SK-N-DZ (cell line): ENCODE data around the gene TSPYL2. TPM values are rescaled to one million over a fixed set of nuclear protein-coding genes. Genes with fewer than 3 reads are reported as not detected.

Source experiments
- DNase-seq: peaks from one replicate; pipeline ENCODE4 v3.0.0-alpha.2; 2015; ENCODE audit warnings: low spot score
- polyA plus RNA-seq, 2 experiments: library from polyadenylated mRNA; depleted of rRNA; stranded (reverse); fragments of >200 nt; gene quantifications; 2 replicates each; pipeline ENCODE4 v1.2.3, GENCODE V29; 2014

TSPYL2 gene
- 19.2 and 19.4 TPM in 2 replicates for polyA plus RNA-seq (2014; cell fraction: cytosol; rRNA removed)
- polyA plus RNA-seq (2014; cell fraction: nucleus; rRNA removed), result 75.4 and 87.7 TPM in 2 replicates

DNA sequence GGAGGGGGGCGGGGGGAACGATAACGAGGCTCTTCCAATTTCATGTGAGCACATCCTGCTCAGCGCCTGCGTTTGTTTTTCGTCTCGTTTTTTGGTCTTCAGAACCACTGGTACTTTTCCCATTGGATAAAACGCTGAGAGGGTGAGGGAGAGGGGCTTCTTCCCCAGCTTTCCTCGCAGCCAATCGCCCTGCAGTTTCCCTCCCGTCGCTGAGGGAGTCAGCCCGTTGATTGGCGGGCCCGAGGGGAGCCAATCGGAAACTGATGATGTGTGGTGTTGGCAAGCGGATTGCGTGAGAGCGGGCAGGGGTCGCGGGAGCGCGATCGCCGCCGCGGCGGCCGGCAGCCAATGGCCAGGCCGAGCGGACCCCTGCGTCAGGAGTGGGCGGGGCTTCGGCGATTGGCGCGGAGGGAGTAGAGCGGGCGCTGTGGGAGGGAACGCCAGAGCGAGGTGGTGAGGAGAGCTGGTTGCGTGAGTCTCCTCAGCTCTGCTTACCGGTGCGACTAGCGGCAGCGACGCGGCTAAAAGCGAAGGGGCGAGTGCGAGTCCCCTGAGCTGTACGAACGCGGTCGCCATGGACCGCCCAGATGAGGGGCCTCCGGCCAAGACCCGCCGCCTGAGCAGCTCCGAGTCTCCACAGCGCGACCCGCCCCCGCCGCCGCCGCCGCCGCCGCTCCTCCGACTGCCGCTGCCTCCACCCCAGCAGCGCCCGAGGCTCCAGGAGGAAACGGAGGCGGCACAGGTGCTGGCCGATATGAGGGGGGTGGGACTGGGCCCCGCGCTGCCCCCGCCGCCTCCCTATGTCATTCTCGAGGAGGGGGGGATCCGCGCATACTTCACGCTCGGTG is at the start of gene TSPYL2:
TSPYL2 (plus strand) TSS at position 443 of the 848 bp plus-strand sequence; CDS start at position 575, 132 bp downstream.
- DNase-seq, result peak; percentile 96

DNA sequence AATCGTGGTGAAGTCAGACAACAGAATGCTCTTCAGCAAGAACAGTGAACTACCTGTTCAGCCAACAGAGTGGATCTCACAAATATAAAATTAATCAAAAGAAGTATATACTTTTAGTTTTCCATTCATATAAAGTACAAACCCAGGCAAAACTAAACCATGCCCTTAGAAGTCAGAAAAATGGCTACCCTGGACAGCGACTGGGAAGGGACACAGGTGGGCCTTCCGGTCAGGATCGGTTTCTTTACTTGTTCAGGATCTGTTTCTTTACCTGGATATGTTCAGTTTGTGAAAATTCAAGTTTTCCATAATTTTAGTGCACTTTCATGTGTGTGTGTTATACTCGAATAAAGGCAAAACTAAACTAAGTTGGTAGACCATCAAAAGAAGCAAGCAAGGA is 46.0 kb upstream of the TSPYL2 start:
- DNase-seq, result no peak

DNA sequence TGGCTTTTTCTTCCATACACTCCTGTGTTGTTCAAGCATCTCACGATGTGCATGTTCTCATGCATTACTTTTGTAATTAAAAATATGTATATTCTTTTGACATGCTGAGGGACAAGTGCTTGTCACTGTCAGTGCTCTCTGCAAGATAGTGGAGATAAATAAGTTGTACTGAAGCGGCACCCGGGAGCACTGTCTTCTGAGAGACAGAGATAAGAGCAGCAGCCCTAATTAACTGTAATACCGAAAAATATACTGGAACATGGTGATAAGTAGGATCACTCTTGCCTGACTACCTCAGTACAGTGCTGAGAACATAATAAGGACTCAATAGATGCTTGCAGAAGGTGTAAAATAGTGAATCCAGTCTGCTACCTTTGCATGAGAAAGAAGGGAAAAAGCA is 42.9 kb upstream of the TSPYL2 start:
- no peak for DNase-seq

DNA sequence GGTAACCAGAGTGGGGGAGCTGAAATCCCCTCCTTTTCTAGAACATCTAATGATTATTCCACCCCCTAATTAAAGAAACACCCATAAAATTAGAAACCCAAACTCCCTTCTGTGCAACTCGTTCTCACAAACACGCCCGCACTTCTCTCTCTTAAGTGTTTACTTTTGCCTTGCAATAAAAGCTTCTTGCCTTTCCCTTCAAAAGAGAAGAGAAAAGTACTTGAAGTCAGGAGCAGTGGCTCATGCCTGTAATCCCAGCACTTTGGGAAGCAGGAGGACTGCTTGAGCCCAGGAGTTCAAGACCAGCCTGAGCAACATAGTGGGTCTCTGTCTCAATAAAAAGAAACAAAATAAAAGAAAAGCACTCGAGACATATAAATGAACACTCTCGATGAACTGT is 37.2 kb upstream of the TSPYL2 start:
- DNase-seq, result no peak

DNA sequence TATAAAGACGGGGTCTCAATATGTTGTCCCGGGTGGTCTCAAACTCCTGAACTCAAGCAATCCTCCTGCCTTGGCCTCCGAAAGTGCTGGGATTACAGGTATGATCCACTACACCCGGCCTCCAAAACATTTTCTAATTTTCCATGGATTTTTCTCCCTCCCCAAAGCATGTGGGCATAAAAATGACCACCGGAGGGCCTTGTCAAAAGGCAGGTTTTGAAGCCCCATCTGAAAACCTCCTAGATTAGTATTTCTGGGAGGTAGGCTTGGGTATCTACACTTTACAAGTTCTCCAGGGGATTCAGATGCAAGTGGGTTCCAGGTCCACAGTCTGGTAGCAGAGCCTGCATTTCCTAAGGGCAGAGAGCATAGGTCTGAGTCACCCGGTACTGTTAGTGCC is 34.9 kb upstream of the TSPYL2 start:
- DNase-seq, result peak; percentile 29

DNA sequence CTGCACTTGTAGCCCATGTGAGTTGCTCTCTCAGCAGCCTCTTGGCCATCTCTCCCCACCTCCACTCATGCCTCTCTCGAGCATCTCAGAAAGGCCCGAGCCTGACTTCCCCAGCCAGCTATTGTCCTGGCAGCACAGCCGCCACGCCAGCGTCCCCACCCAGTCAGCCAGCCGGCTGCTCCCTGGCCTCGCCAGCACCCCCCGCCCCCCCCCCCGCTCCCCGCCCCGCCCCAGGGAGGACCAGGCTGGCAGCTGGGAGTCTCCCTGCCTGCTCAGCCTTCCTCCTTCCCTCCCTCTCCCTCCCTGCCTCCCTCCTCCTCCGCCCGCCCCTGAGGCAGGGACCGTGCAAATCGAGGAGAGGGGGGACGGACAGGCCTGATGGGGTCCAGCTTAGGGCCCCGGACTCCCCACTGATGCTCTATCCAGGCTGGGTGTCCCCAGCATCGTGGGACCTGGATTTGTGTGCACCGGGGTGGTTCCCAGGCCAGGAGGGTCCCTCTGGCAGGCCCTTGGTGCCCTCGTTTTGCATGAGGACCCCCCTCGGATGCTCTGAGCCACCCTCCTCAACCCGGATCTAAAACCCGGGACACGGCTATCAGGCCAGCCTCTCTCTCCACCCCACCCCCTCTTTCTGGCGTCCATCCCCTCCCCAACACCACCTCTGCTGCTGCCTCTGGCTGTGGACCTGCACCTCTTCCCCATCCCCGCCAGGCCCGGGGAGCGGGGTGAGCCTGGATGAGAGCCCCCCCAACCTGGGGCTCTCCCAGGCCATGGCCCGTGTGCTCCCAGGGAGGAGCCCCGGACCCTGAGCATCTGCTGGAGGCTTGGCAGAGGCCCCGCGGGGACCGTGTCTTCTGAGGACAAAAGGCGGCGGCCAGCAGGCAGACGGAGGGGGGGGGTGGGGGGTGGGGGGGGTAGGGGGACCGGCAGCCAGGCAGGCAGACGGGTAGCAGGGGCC is 33.7 kb upstream of the TSPYL2 start, which contains the start of gene GPR173:
GPR173 (plus strand) TSS at position 621 of the 958 bp plus-strand sequence. CDS start 27,833 bp downstream, outside the sequence.
- DNase-seq, result peak; percentile 87

DNA sequence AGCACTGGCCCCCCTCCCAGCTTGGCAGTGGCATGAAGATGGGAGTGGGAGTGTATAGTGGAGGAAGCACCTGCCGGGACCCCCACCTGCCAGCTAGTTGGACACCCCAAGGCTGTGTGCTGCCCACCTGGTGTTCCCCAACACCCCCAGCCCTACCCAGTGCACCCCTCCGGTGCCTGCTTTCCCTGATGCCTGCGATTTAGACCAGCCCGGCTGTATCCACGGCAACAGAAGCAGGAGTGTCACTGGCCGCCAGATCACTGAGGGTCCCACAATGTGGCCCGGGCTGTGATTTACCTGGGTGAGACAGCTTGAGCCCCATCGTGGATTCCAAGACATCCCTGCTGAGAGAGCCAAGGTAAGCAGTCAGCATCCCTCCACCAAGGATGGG is 33.0 kb upstream of the TSPYL2 start:
- DNase-seq, result no peak

DNA sequence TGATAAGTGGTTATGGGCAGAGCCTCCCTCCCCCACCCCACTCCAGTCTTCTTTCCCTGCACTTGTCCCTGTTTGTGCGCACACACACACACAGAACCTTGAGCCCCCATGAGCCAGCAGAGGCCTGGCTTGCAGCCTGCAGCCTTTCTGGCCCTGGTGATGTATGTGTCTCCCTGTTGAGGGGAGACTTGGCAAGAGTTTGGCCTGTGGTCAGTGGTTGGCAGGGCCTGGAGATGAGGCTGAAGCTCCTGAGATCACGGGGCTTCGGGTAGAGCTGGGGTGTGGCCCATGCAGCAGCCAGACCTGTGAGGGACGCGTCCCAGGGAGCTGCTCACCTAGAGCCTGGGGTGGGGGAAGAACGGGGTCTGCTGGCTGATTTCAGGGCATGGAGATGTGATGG is 31.3 kb upstream of the TSPYL2 start:
- DNase-seq, result no peak

DNA sequence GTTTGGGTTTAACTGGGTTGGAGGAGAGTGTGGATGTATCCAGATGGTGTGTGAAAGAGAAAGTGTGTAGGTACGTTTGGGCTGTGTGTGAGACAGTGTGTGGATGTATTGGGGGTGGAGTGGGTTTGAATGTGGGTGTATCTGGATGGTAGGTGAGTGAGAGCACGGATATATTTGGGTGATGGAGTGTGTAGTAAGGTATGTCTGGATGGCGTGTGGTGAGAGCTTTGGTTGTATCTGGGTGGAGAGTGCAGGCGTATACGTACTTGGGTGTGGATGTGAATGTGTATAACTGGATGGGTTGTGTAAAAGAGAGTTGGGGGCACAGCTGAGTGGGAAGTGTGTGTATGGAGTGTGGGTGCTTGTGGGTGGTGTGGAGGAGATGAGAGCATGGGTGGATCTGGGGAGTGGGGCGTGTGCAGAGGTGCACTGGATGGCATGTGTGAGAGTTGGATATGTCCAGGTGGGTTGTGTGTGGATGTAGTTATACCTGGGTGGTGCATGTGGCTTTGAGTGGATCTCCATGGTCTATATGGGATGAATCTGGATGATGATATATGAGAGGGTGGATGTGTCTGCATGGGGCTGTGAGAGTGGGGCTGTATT is 26.8 kb upstream of the TSPYL2 start:
- no peak for DNase-seq

DNA sequence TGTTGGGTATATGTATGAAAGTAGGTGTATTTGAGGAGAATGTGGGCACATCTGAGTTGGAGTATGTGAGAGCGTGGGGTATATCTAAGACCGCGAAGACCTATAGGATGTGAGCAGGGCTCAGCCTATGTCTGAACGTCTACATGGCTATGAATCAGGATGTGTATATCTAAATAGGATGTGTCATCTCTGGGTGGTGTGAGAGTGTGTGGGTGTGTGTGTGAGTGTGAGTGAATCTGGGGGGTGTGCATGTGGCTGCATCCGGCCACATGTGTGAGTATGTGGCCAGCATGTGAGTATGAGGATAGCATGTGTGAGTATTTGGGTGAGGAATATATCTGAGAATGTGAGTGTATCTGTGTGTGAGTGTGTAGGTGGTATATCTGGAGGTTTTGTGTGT is 25.9 kb upstream of the TSPYL2 start:
- DNase-seq, result no peak

DNA sequence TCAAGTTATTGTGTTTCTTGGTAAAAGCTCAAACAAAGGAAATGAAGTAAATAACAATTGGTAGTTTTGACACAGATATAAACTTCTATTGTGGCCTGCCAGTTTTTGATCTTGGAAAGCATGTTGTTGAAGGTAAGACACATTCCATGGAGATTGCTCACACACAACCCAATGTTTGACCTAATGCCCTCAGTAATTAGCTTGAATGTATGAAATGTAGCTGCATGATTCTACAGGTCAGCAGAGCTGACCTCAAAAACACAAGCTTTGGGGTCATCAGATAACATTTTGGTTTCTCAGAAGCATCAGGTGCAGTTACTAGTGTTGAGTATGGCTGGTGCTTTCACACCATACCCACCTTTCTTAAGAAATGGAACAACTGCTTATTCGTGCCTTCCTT is 17.1 kb upstream of the TSPYL2 start:
- no peak for DNase-seq

DNA sequence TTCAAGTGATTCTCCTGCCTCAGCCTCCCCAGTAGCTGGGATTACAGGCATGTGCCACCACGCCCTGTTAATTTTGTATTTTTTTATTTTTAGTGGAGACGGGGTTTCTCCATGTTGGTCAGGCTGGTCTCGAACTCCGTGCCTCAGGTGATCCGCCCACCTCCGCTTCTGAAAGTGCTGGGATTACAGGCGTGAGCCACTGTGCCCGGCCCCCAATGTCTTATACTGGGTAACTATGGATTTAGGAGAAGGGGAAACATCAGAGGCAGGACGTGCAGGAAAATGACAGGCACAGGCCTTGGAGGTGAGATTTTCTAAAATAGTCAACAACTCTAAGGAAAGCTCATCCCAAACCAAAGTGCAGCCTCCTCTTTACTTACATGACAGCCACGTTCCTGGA is 11.1 kb upstream of the TSPYL2 start:
- DNase-seq, result no peak

DNA sequence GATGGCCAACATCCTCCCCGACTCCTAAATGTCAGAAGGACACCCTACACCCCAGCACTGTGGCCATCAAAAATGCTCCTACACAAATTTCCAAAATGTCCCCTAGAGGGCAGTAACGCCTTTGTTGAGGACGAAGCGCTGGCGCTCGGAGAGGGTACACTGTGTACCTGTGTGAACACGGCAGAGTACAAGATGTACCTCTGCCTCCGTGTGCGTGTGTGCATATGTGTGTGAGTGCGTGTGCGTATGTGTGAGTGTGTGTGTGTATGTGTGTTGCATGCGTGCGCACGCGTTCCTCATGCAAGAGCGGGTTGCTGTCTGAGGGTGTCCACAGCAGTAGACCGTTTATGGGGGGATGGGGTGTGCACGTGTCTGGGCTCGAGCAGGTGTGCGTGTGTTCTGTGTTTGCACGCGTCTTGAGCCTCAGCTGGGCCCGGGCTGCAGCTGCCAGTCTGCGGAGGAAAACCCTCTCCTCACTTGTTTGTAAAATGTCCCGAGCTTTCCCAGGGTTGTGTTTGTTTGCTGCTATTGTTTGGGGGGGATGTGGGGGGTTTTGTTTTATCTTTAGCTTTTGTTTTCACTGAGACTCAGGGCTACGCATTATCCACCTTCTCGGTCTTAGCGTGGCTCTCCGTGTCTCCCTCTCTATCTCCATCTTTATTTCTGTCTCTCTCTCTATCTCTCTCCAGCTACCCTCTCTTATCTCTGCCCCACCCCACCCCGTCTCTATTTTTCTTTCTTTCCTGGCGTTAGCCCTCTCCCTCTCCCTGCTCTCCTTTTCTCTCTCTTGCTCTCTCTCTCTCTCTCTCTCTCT is 10.4 kb upstream of the TSPYL2 start:
- DNase-seq, result peak; percentile 67

DNA sequence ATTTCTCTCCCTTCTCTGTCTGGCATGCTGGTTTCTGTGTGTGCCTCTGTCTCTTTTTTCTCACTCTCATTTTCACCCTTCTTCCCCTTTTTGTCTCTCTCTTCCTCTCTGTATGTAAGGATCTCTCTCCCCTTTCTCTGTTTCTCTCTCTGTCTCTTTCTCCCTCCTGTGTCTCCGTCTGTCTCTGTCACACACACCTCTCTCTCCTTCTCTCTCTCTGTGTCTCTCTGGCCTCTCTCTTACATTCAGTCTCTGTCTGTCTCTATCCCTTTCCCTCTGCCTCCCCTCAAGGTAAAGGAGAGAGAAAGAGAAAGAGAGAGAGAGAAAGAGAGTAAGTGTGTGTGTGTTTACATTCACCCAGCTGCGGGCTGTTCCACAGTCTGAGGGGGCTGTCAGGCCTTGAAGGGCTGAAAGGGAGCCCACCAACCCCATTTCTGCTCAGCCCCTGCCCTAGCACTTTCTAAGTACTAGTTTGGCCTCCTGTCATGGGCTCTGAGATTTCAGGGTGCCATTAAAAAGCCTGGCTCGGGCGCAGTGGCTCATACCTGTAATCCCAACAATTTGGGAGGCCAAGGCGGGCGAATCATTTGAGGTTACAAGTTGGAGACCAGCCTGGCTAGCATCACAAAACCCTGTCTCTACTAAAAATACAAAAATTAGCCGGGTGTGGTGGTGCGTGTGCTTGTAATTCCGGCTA is 9.6 kb upstream of the TSPYL2 start:
- no peak for DNase-seq

DNA sequence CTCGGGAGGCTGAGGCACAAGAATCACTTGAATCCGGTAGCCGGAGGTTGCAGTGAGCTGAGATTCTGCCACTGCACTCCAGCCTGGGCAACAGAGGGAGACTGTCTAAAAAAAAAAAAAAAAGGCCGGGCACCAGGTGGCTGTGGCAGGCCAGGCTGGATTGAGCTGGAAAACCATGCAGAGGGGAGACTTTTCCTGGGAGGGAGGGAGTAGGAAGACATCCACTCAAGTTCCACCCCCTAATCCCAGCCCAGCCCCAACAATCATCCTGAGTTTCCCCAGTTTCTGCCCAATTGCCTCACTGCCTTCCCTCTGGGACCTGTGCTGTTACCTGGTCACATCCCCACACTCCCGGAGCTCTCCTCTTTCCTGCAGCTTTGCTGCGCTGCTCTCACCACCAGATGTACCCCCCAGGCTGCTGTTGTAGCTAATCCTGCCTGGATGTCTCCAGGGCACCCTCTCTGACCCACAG is 9.0 kb upstream of the TSPYL2 start:
- DNase-seq, result peak; percentile 35

DNA sequence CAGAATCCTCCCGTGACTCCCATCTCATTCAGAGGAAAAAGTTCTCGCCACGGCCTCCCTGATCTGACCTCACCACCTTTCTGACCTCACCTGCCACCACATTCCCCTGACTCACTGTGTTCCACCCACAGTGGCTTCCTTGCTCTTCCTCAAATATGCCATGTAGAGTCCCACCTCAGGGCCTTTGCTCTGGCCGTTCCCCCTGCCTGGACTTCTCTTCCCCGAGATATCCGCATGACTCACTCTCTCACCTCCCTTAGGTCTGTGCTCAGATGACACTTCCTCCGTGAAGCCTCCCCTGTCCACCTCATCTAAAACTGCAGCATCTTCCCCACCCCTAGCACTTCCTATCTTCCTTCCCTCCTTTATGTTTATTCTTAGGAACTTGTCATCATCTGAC is 7.2 kb upstream of the TSPYL2 start:
- DNase-seq, result no peak

DNA sequence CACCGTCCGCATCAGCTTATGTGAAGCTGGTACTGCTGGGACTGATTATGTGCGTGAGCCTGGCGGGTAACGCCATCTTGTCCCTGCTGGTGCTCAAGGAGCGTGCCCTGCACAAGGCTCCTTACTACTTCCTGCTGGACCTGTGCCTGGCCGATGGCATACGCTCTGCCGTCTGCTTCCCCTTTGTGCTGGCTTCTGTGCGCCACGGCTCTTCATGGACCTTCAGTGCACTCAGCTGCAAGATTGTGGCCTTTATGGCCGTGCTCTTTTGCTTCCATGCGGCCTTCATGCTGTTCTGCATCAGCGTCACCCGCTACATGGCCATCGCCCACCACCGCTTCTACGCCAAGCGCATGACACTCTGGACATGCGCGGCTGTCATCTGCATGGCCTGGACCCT is 5.5 kb upstream of the TSPYL2 start:
- DNase-seq, result no peak

DNA sequence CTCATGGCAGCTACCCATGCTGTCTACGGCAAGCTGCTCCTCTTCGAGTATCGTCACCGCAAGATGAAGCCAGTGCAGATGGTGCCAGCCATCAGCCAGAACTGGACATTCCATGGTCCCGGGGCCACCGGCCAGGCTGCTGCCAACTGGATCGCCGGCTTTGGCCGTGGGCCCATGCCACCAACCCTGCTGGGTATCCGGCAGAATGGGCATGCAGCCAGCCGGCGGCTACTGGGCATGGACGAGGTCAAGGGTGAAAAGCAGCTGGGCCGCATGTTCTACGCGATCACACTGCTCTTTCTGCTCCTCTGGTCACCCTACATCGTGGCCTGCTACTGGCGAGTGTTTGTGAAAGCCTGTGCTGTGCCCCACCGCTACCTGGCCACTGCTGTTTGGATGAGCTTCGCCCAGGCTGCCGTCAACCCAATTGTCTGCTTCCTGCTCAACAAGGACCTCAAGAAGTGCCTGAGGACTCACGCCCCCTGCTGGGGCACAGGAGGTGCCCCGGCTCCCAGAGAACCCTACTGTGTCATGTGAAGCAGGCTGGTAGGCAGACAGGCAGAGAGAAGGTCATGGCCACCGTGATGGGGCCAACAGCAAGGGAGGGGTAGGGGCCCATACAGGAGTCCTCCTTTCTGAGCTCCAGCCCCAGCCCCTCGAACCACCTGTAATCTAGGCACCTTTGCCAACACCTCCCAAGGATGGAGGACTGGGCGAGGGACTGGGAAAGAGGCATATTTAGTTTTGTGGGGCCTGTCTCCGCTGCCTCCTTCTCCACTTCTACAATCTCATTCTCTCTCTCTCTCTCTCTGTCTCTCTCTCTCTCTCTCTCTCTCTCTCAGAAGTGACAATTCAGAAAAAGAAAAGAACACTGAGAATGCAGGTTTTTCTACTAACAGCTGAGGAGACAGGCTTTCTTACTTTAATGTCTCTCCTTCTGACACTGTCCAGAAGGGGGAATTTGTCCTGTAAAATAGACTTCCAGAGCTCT is 4.7 kb upstream of the TSPYL2 start:
- DNase-seq, result no peak

DNA sequence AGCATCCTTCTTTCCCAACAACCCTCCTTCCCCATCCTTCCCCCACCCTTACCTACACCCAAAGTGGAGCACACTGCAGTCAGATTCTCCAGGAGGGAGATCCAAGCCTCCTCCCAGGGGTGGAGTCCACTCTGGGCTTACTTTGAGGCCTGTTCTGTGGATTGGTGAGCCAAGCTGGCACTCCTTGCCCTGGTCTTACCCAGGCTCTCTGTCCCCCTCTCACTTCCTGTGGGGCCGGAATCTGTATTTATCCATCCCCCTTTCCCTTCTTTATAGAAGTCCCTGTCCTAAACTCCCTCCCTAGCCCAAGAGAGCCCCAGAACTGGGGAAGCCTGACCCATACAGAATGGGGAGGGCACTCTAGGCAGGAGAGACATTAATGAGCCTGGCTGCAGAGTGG is 3.2 kb upstream of the TSPYL2 start:
- no peak for DNase-seq
